K562 (cell line): ENCODE results near the gene SCT. TPM values are rescaled to one million over a fixed set of nuclear protein-coding genes. Genes with fewer than 3 reads are reported as not detected.

Experiments
- ARNT ChIP-seq, 2 experiments: fragments of 450-650 bp; IDR thresholded peaks; 2 replicates each; pipeline ENCODE4 v1.6.1; 2016; ENCODE audit warnings: mild to moderate bottlenecking in 1 of 2
- GTF2A2 ChIP-seq: IDR thresholded peaks from 2 replicates; pipeline ENCODE4 v1.6.1; 2016; ENCODE audit warnings: mild to moderate bottlenecking, missing genetic modification characterization, missing compliant biosample characterization
- JUND ChIP-seq, 2 experiments: IDR thresholded peaks; 2 replicates in 1 of 2; 3 replicates in 1 of 2; pipeline ENCODE4 v1.6.1; 2011; ENCODE audit warnings: borderline replicate concordance in 2 of 2, low read depth in 2 of 2, low read length in 2 of 2, improper control_type of control experiment in 1 of 2, missing biosample characterization in 1 of 2, missing genetic modification characterization in 1 of 2, missing genetic modification reagents in 1 of 2
- L3MBTL2 ChIP-seq: fragments of 450-650 bp; IDR thresholded peaks from 2 replicates; pipeline ENCODE4 v1.6.1; 2016; ENCODE audit warnings: mild to moderate bottlenecking, moderate library complexity
- RHOXF2B ChIP-seq: fragments of 250-450 bp; sonication (Bioruptor Pico); conservative IDR thresholded peaks from 2 replicates; pipeline ENCODE4 v1.5.1; 2021
- XRCC4 ChIP-seq: IDR thresholded peaks from one replicate; pipeline ENCODE4 v1.6.1; 2011; ENCODE audit not compliant: insufficient read depth, insufficient read length; ENCODE audit errors: extremely low read depth
- ZNF354B ChIP-seq: fragments of 250-450 bp; sonication (Bioruptor Pico); IDR thresholded peaks from 2 replicates; pipeline ENCODE4 v1.4.0; 2020
- polyA plus RNA-seq, 8 experiments: library from polyadenylated mRNA; depleted of rRNA in 4 of 8; stranded (reverse) in 5 of 8; unstranded in 3 of 8; fragments of >200 nt; fragmentation: Nextera tagmentation in 2 of 8; fragmentation: Illumina TruSeq in 1 of 8; extraction: Ambion mirVana in 2 of 8; extraction: Trizol in 1 of 8; gene quantifications; 2 replicates each; pipeline versions ENCODE4 v1.2.1 to v1.2.3, GENCODE V29; 2011 to 2014; ENCODE audit warnings: inconsistent platforms in 1 of 8, missing spikeins in 1 of 8
- total RNA-seq, 7 experiments: library from RNA; depleted of rRNA in 6 of 7; stranded (reverse); fragments of >200 nt in 6 of 7; fragmentation: Illumina TruSeq in 2 of 7; extraction: Trizol in 2 of 7; gene quantifications; 2 replicates each; pipeline versions ENCODE4 v1.2.1 to v1.2.3, GENCODE V29; 2011 to 2021; ENCODE audit warnings: low replicate concordance in 1 of 7
- TF ChIP-seq, protein P1 (sequence below): fragments of 450-650 bp; IDR thresholded peaks from 2 replicates; pipeline ENCODE4 v1.6.1; 2016; ENCODE audit warnings: borderline replicate concordance
- TF ChIP-seq, protein P2 (sequence below): fragments of 250-450 bp; sonication (Bioruptor Pico); IDR thresholded peaks from 2 replicates; pipeline ENCODE4 v1.9.0; 2021; ENCODE audit warnings: mild to moderate bottlenecking
- TF ChIP-seq, protein P3 (sequence below): fragments of 450-650 bp; IDR thresholded peaks from 2 replicates; pipeline ENCODE4 v1.6.1; 2016; ENCODE audit warnings: mild to moderate bottlenecking, moderate library complexity

SCT gene
- total and polyA plus RNA-seq, 9 of the 15 experiments (the other 6 are each of a cell fraction or from before 2014, with no cell fraction given), result not detected

DNA sequence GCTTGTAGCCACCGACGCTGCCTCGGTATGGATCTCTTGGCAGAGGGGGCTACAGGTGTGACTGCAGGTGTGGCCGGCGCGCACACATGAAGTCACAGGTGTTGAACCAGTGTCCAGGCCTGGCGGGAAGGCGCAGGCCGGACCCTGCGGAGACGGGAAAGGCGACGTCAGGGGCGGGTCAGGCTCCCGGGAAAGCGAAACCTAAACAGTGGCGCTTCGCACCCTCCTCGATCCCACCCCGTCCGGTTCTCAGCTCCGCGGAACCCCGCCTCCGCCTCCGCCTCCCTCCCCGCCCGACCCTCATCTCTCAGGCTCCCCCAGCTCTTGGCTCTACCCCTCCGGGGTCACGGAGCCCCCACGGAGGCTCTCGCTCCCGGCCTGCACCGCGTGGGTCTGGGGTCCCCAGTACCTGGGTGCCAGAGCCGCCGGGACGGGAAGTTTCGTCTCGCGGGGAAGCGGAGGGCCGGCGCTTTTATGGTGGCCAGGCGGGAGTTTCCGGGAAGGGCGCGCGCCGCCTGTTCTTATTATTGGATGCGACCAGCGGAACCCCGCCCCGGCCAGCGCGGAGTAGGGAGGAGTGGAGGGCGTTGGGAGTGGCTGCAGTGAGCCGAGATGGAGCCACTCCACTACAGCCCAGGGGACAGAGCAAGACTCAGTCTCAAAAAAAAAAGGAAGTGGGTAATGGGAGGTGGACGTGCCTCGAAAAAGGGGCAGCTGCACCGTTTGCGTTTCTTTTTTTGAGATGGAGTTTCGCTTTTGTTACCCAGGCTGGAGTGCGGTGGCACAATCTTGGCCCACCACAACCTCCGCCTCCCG is 11.3 kb downstream of the SCT start, which contains the start of gene IRF7 (continued):
- TF ChIP-seq, protein P1, sequence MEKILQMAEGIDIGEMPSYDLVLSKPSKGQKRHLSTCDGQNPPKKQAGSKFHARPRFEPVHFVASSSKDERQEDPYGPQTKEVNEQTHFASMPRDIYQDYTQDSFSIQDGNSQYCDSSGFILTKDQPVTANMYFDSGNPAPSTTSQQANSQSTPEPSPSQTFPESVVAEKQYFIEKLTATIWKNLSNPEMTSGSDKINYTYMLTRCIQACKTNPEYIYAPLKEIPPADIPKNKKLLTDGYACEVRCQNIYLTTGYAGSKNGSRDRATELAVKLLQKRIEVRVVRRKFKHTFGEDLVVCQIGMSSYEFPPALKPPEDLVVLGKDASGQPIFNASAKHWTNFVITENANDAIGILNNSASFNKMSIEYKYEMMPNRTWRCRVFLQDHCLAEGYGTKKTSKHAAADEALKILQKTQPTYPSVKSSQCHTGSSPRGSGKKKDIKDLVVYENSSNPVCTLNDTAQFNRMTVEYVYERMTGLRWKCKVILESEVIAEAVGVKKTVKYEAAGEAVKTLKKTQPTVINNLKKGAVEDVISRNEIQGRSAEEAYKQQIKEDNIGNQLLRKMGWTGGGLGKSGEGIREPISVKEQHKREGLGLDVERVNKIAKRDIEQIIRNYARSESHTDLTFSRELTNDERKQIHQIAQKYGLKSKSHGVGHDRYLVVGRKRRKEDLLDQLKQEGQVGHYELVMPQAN, result peak; percentile 57; the same call in 1 of the 2 replicates
- TF ChIP-seq, protein P2, sequence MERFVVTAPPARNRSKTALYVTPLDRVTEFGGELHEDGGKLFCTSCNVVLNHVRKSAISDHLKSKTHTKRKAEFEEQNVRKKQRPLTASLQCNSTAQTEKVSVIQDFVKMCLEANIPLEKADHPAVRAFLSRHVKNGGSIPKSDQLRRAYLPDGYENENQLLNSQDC (CRISPR knock-in tag), result no peak
- TF ChIP-seq RHOXF2B (no peak), ARNT (IDR thresholded peaks at IDR 0.05) (no peak), XRCC4 (no peak), L3MBTL2 (peak; percentile 66; the same call in 1 of the 2 replicates), GTF2A2 (no peak), JUND (IDR thresholded peaks at IDR 0.05; ENCODE audit: borderline replicate concordance, low read depth, low read length) (no peak), JUND (tag; IDR thresholded peaks at IDR 0.05; ENCODE audit: borderline replicate concordance, low read depth, low read length) (no peak), ZNF354B (CRISPR knock-in tag) (no peak)
- TF ChIP-seq, protein P3, sequence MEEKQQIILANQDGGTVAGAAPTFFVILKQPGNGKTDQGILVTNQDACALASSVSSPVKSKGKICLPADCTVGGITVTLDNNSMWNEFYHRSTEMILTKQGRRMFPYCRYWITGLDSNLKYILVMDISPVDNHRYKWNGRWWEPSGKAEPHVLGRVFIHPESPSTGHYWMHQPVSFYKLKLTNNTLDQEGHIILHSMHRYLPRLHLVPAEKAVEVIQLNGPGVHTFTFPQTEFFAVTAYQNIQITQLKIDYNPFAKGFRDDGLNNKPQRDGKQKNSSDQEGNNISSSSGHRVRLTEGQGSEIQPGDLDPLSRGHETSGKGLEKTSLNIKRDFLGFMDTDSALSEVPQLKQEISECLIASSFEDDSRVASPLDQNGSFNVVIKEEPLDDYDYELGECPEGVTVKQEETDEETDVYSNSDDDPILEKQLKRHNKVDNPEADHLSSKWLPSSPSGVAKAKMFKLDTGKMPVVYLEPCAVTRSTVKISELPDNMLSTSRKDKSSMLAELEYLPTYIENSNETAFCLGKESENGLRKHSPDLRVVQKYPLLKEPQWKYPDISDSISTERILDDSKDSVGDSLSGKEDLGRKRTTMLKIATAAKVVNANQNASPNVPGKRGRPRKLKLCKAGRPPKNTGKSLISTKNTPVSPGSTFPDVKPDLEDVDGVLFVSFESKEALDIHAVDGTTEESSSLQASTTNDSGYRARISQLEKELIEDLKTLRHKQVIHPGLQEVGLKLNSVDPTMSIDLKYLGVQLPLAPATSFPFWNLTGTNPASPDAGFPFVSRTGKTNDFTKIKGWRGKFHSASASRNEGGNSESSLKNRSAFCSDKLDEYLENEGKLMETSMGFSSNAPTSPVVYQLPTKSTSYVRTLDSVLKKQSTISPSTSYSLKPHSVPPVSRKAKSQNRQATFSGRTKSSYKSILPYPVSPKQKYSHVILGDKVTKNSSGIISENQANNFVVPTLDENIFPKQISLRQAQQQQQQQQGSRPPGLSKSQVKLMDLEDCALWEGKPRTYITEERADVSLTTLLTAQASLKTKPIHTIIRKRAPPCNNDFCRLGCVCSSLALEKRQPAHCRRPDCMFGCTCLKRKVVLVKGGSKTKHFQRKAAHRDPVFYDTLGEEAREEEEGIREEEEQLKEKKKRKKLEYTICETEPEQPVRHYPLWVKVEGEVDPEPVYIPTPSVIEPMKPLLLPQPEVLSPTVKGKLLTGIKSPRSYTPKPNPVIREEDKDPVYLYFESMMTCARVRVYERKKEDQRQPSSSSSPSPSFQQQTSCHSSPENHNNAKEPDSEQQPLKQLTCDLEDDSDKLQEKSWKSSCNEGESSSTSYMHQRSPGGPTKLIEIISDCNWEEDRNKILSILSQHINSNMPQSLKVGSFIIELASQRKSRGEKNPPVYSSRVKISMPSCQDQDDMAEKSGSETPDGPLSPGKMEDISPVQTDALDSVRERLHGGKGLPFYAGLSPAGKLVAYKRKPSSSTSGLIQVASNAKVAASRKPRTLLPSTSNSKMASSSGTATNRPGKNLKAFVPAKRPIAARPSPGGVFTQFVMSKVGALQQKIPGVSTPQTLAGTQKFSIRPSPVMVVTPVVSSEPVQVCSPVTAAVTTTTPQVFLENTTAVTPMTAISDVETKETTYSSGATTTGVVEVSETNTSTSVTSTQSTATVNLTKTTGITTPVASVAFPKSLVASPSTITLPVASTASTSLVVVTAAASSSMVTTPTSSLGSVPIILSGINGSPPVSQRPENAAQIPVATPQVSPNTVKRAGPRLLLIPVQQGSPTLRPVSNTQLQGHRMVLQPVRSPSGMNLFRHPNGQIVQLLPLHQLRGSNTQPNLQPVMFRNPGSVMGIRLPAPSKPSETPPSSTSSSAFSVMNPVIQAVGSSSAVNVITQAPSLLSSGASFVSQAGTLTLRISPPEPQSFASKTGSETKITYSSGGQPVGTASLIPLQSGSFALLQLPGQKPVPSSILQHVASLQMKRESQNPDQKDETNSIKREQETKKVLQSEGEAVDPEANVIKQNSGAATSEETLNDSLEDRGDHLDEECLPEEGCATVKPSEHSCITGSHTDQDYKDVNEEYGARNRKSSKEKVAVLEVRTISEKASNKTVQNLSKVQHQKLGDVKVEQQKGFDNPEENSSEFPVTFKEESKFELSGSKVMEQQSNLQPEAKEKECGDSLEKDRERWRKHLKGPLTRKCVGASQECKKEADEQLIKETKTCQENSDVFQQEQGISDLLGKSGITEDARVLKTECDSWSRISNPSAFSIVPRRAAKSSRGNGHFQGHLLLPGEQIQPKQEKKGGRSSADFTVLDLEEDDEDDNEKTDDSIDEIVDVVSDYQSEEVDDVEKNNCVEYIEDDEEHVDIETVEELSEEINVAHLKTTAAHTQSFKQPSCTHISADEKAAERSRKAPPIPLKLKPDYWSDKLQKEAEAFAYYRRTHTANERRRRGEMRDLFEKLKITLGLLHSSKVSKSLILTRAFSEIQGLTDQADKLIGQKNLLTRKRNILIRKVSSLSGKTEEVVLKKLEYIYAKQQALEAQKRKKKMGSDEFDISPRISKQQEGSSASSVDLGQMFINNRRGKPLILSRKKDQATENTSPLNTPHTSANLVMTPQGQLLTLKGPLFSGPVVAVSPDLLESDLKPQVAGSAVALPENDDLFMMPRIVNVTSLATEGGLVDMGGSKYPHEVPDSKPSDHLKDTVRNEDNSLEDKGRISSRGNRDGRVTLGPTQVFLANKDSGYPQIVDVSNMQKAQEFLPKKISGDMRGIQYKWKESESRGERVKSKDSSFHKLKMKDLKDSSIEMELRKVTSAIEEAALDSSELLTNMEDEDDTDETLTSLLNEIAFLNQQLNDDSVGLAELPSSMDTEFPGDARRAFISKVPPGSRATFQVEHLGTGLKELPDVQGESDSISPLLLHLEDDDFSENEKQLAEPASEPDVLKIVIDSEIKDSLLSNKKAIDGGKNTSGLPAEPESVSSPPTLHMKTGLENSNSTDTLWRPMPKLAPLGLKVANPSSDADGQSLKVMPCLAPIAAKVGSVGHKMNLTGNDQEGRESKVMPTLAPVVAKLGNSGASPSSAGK, result no peak
